ENCODE results near the gene CMTM7. TPM values are rescaled to one million over a fixed set of nuclear protein-coding genes. Genes with fewer than 3 reads are reported as not detected.

CMTM7 gene, protein sequence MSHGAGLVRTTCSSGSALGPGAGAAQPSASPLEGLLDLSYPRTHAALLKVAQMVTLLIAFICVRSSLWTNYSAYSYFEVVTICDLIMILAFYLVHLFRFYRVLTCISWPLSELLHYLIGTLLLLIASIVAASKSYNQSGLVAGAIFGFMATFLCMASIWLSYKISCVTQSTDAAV
- total RNA-seq, result 10 to 100 TPM in 1 of 9 donors, 1 to 10 TPM in 8; 2.3 to 16.8 (median 3.6) TPM
- polyA plus RNA-seq, result 1 to 10 TPM; 2.7 to 3.8 TPM
- long read RNA-seq, donor 1, partial matches to known transcripts, result 2 of 6 reads
- long read RNA-seq, donor 1, other reads (novel, unspliced or antisense), result 1 of 6 reads
- long read RNA-seq, donor 2, partial matches to known transcripts, result 2 of 9 reads
- long read RNA-seq, donor 2, other reads (novel, unspliced or antisense), result 6 of 9 reads
- long read RNA-seq, donor 3, partial matches to known transcripts, result 0 of 1 reads
- long read RNA-seq, donor 3, other reads (novel, unspliced or antisense), result 0 of 1 reads

DNA sequence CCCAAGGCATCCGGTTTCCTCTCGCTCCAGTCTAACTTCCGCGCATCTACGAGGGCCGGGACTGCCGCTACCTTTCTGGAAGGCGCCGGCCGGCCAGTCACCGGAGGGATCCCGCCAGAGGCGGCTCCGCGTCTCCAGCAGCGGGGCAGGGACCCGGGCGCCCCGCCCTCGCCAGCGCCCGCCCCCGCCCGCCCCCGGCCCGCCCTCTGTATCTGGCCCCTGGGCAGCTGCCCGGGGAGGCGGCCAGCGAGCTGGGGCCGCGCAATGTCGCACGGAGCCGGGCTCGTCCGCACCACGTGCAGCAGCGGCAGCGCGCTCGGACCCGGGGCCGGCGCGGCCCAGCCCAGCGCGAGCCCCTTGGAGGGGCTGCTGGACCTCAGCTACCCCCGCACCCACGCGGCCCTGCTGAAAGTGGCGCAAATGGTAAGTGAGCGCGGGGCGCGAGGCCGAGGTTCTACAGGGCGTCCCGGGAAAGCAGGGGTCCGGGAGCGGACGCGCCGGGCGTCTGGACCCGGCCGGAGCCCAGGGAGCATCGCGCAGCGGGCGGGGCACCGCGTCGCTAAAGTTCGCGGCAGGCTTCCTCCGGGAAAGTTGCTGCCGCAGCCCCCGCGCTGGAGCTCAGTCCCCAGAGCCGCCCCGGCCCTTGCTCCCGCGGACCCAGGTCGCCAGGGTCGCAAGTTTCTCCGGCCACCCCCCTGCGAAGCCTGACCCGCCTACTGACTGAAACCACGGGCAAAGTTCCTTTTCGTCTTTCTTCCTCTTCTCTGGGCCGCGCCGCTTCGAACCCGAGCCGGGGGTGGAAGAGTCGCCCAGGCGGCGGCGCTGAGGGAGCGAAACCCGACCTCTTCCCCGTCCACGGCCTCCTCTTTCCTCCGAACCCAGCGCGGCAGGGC, at the start of gene CMTM7:
TSS of gene CMTM7 (plus strand) at position 211 of the 893 bp plus-strand sequence. CDS start at position 265, 54 bp downstream.
- peak within 1 kb of the TSS; percentile 51 to 98 (median 77) for H3K4me3 ChIP-seq
- DNase-seq, result peak; percentile 73 to 87 (median 75)
- H3K9me3 ChIP-seq, result no peaks in the 10 kb centered on the region
- no peaks in the 10 kb centered on the region for H3K27me3 ChIP-seq
- 0 to 1% (median 1%) methylated on average over 36 to 107 of the region's 107 CpGs for WGBS, 4 donors
- ATAC-seq, result peak; percentile 60 to 94 (median 87)
- H3K36me3 ChIP-seq, result no peaks in the 10 kb centered on the region
- intact Hi-C loops (cut with DNase I), result loop anchor here in 6 of 10 donors (2.0 to 10.0 kb wide), 5 partner anchors 17 to 217 kb away; no protein-coding TSS in a partner anchor
- H3K27ac ChIP-seq, result peak within 1 kb of the TSS; percentile 14 to 95 (median 84)
- peaks cover 0 to 43% (median 9%) of the 10 kb centered on the region in 12 donors for H3K4me1 ChIP-seq
- TF ChIP-seq, protein P1, sequence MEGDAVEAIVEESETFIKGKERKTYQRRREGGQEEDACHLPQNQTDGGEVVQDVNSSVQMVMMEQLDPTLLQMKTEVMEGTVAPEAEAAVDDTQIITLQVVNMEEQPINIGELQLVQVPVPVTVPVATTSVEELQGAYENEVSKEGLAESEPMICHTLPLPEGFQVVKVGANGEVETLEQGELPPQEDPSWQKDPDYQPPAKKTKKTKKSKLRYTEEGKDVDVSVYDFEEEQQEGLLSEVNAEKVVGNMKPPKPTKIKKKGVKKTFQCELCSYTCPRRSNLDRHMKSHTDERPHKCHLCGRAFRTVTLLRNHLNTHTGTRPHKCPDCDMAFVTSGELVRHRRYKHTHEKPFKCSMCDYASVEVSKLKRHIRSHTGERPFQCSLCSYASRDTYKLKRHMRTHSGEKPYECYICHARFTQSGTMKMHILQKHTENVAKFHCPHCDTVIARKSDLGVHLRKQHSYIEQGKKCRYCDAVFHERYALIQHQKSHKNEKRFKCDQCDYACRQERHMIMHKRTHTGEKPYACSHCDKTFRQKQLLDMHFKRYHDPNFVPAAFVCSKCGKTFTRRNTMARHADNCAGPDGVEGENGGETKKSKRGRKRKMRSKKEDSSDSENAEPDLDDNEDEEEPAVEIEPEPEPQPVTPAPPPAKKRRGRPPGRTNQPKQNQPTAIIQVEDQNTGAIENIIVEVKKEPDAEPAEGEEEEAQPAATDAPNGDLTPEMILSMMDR (IDR thresholded peaks at IDR 0.05), result no peak
- TF ChIP-seq POLR2A (IDR thresholded peaks at IDR 0.05), result peak in 1 of 2 donors; percentile 67

DNA sequence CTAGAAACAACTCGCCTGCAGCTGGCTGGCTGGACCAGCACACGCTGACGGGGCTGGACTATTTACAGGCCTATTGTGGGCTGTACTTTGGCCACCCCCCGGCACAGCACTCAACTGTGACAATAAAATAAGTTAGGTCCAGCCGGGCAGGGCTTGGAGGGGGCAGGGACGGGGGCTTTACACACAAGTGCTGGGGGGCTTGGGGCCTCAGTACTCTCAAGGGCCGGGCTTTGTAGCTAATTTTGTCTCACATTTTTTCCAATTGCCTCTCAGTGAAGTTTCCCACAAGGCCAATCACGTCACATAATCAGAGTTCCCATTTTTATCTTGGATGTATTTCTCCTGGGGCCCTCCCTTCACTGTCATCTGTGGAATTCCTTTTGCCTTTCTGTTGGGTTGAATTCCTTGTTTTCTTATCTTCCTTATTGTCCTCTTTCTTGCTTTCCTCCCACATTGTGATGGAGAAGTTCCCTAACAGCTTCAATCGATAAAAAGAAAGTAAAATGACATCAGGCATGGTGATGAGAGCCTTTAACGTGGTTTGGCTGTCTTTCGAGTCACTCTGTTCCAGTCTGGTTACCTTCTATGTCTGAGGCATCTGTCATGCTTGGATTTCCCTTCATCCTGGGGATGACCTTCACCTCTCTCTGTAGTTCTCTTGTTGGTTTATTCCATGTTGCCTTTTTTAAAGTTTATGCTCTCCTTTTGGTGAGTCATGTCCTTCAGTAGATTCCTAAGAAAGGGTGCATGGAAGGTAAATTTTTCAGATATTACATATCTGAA, 44.1 kb upstream of the CMTM7 start:
- intact Hi-C loops (cut with DNase I), result loop anchor here in 2 of 10 donors (10.0 kb wide), 2 partner anchors 53 to 333 kb away; no protein-coding TSS in a partner anchor
- Histone ChIP-seq H3K27ac (peak overlapping the region in 7 of 12 donors; percentile 4 to 76 (median 52)), H3K27me3 (no peaks in the 10 kb centered on the region), H3K9me3 (no peaks in the 10 kb centered on the region), H3K4me1 (peaks cover 0 to 13% (median 3%) of the 10 kb centered on the region in 12 donors), H3K36me3 (no peaks in the 10 kb centered on the region), H3K4me3 (peak overlapping the region in 7 of 12 donors; percentile 3 to 40 (median 9))
- DNase-seq (peak; percentile 42 to 72 (median 52)), ATAC-seq (peak; percentile 51 to 92 (median 82))
- TF ChIP-seq, protein P1 (IDR thresholded peaks at IDR 0.05), result no peak
- TF ChIP-seq POLR2A (IDR thresholded peaks at IDR 0.05), result no peak
- WGBS, 4 donors, result 33 to 40% (median 39%) methylated on average over 11 of the region's 11 CpGs

DNA sequence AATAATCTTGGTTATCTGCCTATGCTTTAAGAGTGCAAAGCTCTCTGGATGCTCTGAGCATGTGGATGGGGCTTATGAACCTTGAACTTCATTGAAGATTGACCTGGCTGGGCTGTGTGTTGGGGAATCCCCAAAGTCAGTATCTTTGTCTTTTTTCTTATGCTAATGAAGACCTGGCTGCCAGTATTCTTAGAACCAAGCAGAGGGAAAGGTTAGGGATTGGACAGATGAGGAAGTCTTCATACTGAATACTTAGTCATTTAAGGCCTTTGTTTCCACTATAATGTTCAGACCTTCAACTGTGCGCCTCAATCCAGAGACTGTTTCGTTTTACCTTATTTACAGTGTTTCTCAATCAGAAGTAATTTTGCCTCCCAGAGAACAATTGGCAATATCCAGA, 42.5 kb upstream of the CMTM7 start:
- Histone ChIP-seq H3K36me3 (no peaks in the 10 kb centered on the region), H3K4me1 (peaks cover 0 to 13% (median 3%) of the 10 kb centered on the region in 12 donors), H3K27me3 (no peaks in the 10 kb centered on the region), H3K27ac (no peak overlapping the region), H3K4me3 (no peak overlapping the region), H3K9me3 (no peaks in the 10 kb centered on the region)
- intact Hi-C loops (cut with DNase I), result loop anchor here in 2 of 10 donors (10.0 kb wide), 2 partner anchors 54 to 334 kb away; no protein-coding TSS in a partner anchor
- DNase-seq, result no peak
- no peak for TF ChIP-seq POLR2A (IDR thresholded peaks at IDR 0.05)
- TF ChIP-seq, protein P1 (IDR thresholded peaks at IDR 0.05), result no peak
- ATAC-seq, result no peak
- WGBS, 4 donors, result 68 to 99% (median 99%) methylated on average over 2 of the region's 2 CpGs
